GM12891 (cell line): ENCODE measurements around the gene ADAMTS15.

Source experiments
- PAX5 ChIP-seq: IDR thresholded peaks from 2 replicates; pipeline ENCODE4 v1.6.1; 2011; ENCODE audit warnings: low read length, moderate library complexity, mild to moderate bottlenecking; ENCODE audit not compliant: insufficient read depth, severe bottlenecking
- POLR2A ChIP-seq: IDR thresholded peaks from 2 replicates; pipeline ENCODE4 v1.6.1; 2011; ENCODE audit warnings: low read depth, low read length, control low read depth
- POLR2AphosphoS5 ChIP-seq: IDR thresholded peaks from 2 replicates; pipeline ENCODE4 v1.6.1; 2011; ENCODE audit warnings: low read depth, low read length, control low read depth
- POU2F2 ChIP-seq: IDR thresholded peaks from 2 replicates; pipeline ENCODE4 v1.6.1; 2011; ENCODE audit warnings: low read depth, mild to moderate bottlenecking, control low read depth, low read length, moderate library complexity

GRCh38 chr11:130522284-130522961 is 74.0 kb downstream of the ADAMTS15 start:
- TF ChIP-seq POLR2A = no peak
- TF ChIP-seq POLR2AphosphoS5 = no peak
- no peak for TF ChIP-seq PAX5
- no peak for TF ChIP-seq POU2F2
